NB4 (cell line): ENCODE measurements around the gene CXorf65.
A peak's percentile ranks its signal among the peaks of the same experiment; 100 is the strongest.

ENCODE experiments used
- DNase-seq: peaks from one replicate; pipeline ENCODE4 v3.0.0; 2010; ENCODE audit warnings: low read depth
- H3K4me3 ChIP-seq: one replicate; pipeline ENCODE4 v1.5.1; 2011; ENCODE audit warnings: mild to moderate bottlenecking, low read depth, low read length, moderate library complexity
- MYC ChIP-seq: IDR thresholded peaks from 2 replicates; pipeline ENCODE4 v1.6.1; 2011; ENCODE audit warnings: low read depth, low read length
- POLR2A ChIP-seq: IDR thresholded peaks from 2 replicates; pipeline ENCODE4 v1.6.1; 2011; ENCODE audit warnings: mild to moderate bottlenecking; ENCODE audit not compliant: insufficient read length; ENCODE audit errors: extremely low read depth
- TF ChIP-seq, protein P1 (sequence below): IDR thresholded peaks from one replicate; pipeline ENCODE4 v1.5.1; 2012; ENCODE audit warnings: low read depth, low read length
- TF ChIP-seq, protein P2 (sequence below): IDR thresholded peaks from 2 replicates; pipeline ENCODE4 v1.6.1; 2011; ENCODE audit warnings: low read depth, low read length

CXorf65 gene

DNA sequence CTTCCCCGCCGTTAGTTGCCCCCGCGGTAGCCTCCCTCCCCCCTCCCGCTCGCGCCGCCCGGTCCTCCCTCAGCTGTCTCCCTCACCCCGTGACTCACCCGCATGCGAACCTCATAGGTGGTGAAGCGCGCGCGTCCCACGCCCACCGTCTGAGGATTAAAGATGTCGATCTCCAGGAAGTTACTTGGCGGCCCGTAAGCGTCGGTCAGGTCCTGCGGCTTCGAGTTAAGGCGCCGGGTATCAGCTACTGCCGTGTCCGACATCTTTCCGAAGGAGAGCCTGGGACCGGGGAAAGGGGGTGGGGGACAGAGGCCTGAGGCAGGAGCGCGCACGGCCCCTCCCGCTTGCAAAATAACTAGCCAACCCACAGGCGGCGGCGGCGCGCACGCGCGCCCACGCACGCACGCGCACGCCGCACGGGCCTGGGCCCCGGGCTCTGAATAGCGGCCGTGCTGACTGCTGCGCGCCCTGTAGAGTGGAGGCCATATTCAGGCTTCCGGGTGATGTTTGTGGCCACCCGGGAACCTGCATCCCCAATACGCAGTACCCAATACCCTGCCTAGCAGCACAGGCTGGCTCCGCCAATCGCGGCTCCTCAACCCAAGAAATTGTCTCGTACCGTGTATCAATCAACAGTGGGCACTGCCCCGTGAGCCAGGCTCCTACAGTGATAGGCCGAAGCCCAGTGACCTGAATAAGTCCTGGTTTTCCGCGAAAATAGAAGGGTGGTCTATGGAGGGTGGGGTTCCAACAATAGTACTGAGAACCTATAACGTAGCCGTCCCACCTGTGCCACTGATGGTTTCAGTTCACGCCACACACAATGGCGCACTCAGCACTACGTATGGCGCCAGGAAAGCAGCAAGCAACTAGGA lies 38.3 kb downstream of the CXorf65 start, which contains the start of gene SNX12:
Gene SNX12 (minus strand): TSS at position 291 of the 875 bp plus-strand sequence. CDS start 28 bp downstream, at position 263.
- H3K4me3 ChIP-seq, result peak within 1 kb of the TSS; percentile 94
- DNase-seq, result peak; percentile 95
- TF ChIP-seq POLR2A (peak; percentile 53), MYC (peak; percentile 50; the same call in 1 of the 2 replicates)
- TF ChIP-seq, protein P1, sequence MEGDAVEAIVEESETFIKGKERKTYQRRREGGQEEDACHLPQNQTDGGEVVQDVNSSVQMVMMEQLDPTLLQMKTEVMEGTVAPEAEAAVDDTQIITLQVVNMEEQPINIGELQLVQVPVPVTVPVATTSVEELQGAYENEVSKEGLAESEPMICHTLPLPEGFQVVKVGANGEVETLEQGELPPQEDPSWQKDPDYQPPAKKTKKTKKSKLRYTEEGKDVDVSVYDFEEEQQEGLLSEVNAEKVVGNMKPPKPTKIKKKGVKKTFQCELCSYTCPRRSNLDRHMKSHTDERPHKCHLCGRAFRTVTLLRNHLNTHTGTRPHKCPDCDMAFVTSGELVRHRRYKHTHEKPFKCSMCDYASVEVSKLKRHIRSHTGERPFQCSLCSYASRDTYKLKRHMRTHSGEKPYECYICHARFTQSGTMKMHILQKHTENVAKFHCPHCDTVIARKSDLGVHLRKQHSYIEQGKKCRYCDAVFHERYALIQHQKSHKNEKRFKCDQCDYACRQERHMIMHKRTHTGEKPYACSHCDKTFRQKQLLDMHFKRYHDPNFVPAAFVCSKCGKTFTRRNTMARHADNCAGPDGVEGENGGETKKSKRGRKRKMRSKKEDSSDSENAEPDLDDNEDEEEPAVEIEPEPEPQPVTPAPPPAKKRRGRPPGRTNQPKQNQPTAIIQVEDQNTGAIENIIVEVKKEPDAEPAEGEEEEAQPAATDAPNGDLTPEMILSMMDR, result no peak
- TF ChIP-seq, protein P2, sequence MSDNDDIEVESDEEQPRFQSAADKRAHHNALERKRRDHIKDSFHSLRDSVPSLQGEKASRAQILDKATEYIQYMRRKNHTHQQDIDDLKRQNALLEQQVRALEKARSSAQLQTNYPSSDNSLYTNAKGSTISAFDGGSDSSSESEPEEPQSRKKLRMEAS, result peak; percentile 59

DNA sequence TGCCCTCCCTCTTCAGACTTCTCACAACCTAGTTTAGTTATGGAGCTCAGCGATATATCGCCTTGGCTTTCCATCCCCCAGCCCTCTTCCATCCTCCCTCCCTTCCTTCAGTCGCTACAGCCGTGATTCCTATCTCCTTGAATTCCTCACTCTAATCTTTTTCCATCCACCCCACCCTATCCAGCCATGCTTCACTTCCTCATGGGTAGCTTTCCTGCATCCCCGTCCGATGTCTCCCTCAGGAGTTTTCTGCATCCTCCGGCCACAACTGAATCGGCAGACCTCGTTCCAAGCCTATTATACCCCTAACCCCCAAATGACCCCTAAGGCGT lies 38.9 kb downstream of the CXorf65 start:
- TF ChIP-seq MYC (no peak), POLR2A (no peak)
- TF ChIP-seq, protein P1, result no peak
- TF ChIP-seq, protein P2, result no peak; the same call in 1 of the 2 replicates
- no peak for DNase-seq
- peak overlapping the region; percentile 94 for H3K4me3 ChIP-seq

DNA sequence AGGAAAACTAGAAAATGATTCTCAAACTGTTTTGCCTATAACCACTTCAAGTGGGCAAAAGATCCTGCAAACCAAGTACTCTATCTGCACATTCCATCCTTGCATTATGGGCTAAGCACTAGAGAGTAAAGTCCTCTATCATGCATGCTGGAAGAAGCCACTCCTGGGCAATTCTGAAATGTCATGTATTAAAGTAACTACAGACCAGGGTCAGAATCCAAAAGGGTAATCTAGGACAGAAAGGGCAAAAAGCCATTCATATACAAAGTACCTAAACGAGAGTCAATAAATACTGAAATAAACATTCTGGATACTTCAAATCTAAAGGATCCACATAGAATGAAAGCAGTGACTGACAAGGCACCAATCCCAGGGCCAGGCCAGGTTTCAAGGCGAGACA lies 39.5 kb downstream of the CXorf65 start:
- no peak for DNase-seq
- H3K4me3 ChIP-seq, result peak overlapping the region; percentile 94
- TF ChIP-seq, protein P1, result no peak
- TF ChIP-seq, protein P2, result no peak
- TF ChIP-seq MYC (no peak), POLR2A (no peak)

DNA sequence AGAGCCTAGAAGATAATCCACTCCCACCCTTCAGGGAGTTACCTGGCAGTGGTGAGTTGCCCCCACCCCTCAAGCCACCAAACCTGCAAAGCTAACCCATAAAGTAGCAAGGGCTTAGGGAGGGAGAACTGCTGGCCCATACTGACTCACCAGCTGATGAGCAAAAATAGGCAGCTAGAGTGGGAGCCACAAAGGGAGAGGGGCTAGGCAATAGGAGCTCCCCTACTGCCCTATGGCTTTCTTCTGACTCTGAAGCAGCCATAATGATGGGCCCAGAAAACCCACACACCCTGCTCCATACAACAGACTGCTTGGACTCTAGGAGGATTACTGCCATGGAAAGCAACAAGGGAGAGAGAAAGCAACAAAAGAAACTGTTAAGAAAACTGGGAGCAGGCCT lies 46.4 kb downstream of the CXorf65 start:
- H3K4me3 ChIP-seq, result no peak overlapping the region
- no peak for DNase-seq
- TF ChIP-seq, protein P2, result no peak
- TF ChIP-seq, protein P1, result no peak
- TF ChIP-seq POLR2A (no peak), MYC (no peak)

DNA sequence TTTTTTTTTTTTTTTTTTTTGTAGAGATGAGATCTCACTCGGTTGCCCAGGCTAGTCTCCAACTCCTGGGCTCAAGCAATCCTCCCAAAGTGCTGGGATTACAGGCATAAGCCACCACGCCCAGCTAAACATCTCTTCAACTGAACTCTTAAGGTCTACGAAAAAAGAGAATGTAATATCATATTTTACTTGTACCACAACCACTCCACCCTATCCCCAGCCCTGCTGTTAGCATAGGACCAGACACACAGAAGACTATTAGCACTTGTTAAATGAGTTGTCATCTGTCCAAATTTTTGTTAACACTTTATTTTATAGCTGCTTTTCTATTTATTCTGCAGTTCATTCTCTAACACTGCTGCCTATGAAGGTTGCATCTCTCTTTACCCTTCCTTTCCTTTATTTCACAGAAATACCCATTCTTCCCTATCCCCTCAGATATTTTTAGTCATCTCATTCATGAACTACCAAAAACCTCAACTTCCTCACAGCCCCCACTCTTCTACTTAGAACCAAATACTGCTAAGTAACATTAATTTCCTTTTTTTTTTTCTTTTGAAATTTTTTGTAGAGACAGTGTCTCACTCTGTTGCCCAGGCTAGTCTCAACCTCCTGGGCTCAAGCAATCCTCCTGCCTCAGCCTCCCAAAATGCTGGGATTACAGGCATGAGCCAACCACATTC lies 48.6 kb downstream of the CXorf65 start:
- H3K4me3 ChIP-seq, result no peak overlapping the region
- peak; percentile 51 for DNase-seq
- TF ChIP-seq, protein P1, result no peak
- TF ChIP-seq, protein P2, result no peak
- TF ChIP-seq POLR2A, result no peak
- no peak for TF ChIP-seq MYC
